ENCODE data around the gene SLC39A10.
"Not testable (repeated sequence)": the region's sequence is repeated elsewhere in the genome, so short reads cannot be mapped to it uniquely, and the experiment has no call there.

Gene SLC39A10

DNA sequence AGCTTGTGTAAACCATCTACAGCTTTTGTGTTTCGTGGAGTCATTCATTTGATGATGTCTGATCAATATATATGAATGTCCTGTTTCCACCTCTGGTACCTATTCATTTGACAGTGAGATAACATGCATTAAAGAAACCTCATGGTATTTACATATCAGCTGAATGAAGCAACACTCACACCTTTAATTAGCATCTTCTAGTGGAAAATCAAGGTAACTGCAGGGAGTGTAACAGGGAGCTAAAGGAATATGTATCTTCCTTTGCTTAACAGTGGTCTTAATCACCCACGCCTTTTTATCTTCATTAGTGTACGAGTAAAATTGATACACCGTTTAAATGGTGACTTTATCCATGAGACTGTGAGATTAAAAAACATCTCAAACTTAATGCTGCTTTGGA is 15.6 kb downstream of the SLC39A10 start:
- no peak for DNase-seq

DNA sequence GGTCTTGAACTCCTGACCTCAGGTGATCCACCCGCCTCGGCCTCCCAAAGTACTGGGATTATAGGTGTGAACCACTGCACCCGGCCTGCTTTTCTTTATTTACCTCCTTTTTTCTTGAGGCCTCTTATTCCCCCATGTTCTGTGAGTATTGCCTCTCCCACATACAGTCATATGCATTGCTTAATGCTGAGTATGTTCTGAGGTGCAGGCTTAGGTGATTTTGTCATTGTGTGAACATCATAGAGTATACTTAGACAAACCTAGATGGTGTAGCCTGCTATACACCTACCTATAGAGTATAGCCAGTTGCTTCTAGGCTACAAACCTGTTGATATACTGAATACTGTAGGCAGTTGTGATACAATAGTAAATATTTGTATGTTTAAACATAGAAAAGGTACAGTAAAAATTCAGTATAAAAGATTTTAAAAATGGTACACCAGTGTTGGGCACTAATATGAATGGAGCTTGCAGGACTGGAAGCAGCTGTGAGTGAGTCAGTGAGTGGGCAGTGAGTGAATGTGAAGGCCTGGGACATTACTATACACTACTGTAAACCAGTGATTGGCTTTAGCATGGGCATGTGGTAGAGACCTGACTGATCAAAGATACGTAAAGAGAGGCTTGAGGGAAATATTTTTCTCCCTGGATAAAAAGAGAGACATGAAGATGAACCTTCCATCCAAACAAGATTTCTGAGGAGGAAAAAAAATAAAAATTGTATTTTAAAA is 17.6 kb downstream of the SLC39A10 start:
- no peak for DNase-seq

DNA sequence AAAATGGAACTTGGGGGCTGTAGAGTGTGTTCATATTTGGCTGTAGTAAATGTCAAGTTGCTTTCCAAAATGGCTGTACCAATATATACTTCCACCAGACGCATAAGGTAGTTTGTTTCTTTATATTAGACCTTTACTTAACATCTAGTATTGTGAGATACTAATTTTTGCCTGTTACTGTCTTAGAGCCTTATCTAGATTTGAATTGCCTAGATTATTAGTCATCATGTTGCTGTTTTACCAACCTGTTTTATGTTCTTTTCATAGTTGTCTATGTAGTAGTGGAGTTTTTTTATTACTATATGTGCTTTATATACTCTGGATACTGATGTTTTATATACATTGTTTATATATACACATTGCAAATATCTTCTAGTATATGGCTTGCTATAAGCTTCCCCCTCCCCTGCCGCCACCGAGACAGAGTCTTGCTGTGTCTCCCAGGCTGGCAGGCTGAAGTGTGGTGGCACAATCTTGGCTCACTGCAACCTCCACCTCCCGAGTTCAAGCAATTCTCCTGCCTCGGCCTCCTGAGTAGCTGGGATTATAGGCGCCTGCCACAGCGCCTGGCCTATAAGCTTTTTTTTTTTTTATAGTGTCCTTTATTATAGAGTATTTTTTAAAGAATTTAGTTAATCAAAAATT is 18.9 kb downstream of the SLC39A10 start:
- no peak for DNase-seq

DNA sequence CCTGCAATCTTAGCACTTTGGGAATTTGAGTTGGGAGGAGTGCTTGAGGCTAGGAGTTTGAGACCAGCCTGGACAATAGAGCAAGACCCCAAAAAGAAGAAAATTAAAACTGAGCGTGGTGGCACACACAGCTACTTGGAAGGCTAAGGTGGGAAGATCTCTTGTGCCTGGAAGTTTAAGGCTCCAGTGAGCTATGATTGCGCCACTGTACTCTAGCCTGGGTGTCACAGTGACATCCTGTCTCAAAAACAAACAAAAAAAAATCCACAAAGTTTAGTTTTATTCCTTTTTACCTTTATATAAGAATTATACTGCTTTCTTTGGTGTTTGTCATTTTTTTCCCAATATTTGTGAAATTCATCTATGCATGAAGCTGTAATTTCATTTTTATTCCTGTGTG is 20.3 kb downstream of the SLC39A10 start:
- DNase-seq: no peak

DNA sequence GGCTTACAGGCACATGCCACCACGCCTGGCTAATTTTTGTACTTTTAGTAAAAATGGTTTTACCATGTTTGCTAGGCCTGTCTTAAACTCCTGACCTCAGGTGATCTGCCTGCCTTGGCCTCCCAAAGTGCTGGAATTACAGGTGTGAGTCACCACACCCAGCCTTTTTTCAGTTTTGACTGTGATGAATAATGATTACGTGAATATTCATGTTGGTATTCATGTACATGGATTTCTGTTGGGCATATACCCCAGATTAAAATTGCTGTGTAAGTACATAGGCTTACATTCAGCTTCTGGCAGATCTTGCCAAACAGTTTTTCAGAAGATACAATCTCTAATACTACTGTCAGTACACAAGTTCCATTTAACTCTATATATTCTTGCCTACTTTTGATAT is 20.9 kb downstream of the SLC39A10 start:
- DNase-seq: no peak

DNA sequence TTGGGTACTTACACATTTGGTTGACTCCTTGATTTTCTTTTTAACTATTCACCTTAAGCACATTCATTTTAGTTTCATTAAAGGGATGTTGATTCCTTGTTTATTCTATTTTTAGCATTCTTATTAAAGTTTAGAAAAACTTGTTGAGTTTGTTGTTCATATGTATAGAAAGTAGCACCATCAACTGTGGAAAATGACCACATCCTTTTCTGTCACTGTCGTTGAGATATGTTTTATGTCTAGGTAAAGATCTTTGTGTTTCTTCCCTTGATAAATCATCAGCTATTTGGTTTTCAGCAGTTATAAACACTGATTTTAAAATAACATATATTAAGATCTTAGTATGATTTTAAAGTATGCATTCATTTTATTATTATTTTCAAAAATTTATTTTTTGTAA is 25.1 kb downstream of the SLC39A10 start:
- no peak for DNase-seq

DNA sequence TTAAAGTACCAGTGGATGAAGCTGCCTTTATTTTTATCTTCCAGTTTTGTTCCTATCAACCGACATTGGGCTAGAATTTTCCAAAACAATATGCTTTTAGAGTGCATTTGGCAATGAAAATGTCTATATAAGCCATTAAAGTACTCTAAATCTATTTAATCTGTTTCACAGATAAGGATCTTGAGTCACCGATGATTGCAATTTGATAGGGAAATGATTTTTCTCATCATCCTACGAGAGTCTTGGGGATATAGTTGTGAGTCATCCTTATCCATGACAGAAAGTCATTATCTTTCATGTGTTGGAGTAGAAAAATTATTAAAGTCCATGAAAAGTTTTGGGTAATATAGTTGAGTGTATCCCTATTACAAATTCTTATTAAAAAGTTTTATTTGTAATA is 26.1 kb downstream of the SLC39A10 start:
- DNase-seq: no peak

DNA sequence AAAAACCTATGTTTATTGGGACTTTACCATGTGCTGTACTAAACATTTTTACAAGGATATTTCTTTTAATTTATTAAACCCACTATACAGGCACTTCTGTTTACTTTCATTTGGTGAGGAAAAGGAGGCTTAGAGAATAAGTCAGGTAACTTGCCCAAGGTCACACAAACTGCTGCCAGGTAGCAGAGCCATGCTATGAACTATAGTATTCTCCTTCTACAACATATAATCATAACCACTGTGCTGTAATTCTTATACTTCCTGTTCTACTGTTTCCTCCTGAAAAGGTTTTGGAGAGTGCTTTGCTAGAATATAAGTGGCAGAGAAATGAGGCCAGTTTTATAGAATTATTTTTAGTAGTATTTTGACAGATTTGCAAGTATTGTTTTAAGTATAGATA is 29.5 kb downstream of the SLC39A10 start:
- no peak for DNase-seq

DNA sequence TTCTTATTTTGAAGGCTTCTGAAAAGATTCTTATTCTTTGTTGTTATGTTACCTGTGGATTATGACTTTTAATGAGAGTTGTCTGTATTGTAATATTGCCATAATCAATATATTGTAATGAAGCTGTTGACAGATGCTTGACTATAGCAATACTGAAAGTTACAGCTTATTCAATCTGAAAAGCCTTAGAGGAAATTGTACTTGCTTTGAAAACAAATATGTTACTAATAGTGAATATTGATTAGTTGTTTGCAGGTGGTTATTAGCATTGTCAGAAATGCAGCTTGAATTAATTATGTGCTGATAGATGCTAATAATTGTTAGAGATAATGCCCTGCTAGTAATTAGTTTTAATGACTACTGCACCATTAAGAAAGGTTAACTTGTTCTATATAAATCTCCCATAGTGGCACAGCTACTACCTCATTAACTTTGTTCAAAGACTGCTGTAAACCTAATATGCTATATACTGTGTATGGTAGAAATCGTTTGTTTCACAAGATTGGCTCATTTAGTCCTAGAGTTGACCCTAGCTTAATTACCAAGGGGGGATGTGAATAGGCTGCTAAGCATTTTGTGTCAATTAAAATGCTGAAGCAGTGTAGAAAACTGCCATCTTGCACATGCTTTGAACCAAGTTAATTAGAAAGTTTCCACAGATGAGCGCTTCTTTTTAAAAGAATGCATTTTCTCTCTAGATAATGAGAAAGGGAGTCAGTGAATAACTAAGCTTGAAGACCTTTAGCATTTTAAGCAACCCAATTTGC is 30.5 kb downstream of the SLC39A10 start:
- DNase-seq: no peak

DNA sequence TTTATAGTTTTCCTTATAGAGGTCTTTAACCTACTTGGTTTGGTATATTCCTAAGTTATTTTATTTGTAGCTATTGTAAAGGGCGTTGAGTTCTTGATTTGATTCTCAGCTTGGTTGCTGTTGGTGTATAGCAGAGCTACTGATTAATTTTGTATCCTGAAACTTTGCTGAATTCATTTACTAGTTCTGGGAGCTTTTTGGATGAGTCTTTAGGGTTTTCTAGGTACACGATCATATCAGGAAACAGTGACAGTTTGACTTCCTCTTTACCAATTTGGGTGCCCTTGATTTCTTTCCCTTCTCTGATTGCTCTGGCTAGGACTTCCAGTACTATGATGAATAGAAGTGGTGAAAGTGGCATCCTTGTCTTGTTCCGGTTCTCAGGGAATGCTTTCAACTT is 35.5 kb downstream of the SLC39A10 start:
- DNase-seq: not testable (repeated sequence)

DNA sequence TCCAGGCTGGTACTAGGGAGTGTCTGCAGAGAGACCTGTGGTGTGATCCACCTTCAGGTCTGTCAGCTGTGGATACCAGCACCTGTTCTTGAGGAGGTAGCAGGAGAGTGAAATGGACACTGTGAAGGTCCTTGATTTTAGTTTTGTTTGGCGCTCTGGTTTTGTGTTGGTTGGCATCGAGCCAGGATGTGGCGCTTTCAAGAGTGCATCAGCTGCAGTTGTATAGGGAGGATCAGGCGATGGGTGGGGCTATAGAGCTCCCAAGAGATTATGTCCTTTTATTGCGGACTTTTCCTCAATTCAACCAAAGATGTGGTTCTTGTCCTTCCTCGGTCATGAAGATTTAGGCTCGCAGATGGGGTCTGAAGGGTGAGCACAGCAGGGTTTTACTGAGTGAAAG is 37.5 kb downstream of the SLC39A10 start:
- DNase-seq: no peak

DNA sequence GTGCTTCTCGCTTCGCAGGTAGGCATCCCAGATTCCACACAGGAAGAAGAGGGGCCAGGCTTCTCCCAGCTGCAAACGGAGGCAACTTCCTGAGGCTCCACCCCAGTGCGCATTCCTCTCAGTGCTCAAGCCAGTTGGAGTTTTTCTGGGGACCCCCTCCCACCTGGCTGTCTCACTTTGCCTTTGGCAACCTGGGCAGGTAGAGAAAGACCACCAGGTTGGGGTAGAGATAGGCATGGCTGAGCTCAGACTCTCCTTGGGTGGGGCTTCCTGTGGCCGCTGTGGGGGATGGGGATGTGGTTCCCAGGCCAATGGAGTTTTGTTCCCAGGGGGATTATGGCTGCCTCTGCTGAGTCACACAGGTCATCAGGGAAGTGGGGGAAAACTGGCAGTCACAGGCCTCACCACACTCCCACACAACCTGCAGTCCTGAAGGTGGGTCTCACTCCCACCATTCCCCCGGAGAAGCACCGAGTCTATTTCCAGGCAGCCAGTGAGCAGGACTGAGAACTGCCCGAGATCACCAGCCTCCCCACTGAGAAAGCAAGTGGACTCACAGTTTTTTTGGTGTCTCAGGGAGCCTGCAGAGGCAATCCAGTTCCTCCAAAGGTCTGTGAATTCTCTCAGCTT is 38.1 kb downstream of the SLC39A10 start:
- no peak for DNase-seq

DNA sequence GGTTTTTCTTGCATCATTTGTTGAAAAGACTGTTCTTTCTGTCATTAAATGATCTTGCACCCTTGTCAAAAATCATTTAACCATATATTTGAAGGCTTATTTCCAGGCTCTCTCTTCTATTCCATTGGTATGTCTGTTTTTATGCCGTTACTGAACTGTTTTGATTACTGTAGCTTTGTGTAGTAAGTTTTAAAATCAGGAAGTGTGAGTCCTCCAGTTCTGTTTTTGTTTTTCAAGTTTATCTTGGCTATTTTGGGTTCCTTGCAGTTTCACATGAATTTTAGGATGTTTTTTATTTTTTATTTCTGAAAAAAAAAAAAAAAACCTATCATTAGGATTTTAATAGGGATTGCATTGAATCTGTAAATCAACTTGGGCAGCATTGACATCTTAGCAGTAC is 39.0 kb downstream of the SLC39A10 start:
- no peak for DNase-seq

DNA sequence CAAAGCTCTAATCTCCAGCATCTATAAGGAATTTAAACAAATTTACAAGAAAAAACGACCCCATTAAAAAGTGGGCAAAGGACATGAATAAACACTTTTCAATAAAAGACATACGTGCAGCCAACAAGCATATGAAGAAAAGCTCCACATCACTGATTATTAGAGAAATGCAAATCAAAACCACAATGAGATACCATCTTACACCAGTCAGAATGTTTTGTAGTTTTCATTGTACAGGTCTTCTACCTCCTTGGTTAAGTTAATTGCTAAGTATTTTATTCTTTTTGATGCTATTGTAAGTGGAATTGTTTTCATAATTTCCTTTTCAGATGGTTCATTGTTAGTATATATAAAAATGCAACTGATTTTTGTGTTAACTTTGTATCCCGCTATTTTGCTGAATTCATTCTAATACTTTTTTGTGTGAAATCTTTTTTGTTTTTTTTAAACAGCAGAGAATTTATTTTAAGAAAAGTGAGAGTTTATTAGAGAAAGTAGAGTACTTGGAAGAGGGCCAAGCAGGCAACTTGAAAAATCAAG is 40.7 kb downstream of the SLC39A10 start:
- DNase-seq: no peak

DNA sequence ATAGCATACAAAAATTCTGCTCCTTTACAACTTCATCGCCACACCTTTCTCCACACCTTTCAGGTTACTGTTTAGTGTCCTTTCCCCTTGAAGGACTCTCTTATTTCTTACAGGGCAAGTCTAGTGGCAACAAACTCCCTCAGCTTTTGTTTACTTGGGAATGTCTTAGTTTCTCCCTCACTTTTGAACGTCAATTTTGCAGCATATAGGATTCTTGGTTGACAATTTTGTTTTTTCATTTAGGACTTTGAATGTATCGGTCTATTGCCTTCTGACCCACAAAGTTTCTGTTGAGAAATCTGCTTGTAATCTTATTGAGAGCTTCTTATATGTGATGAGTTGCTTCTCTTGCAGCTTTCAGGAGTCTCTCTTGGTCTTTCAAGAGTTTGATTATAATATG is 43.5 kb downstream of the SLC39A10 start:
- no peak for DNase-seq

DNA sequence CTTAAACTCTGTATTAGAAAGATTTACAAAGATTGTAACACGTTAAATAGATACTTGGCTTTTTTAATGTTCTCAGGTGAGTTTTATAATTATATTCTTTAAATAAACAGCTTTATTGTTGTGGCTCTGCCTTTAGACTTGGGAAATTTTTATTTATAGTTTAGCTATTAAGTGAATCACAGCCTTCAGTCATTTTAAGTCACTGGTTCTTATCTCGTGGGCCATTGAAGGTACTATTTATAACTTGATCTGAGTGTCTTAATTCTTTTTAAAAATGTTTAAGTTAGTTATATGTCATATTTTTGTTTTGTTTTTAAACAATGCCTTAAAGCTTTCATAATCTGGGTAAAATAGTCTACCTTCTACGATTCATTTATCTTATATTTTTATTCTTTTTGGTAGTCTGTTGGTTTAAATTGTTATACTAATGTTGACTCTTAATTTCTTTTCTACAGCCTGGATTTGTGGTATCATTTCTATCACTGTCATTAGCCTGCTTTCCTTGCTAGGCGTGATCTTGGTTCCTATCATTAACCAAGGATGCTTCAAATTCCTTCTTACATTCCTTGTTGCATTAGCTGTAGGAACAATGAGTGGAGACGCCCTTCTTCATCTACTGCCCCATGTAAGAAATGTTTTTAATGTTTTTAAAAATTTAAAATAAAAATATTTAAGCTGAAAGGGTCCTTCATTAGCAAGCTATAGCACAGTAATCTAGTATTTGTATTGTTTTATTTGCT is 49.3 kb downstream of the SLC39A10 start:
- no peak for DNase-seq

DNA sequence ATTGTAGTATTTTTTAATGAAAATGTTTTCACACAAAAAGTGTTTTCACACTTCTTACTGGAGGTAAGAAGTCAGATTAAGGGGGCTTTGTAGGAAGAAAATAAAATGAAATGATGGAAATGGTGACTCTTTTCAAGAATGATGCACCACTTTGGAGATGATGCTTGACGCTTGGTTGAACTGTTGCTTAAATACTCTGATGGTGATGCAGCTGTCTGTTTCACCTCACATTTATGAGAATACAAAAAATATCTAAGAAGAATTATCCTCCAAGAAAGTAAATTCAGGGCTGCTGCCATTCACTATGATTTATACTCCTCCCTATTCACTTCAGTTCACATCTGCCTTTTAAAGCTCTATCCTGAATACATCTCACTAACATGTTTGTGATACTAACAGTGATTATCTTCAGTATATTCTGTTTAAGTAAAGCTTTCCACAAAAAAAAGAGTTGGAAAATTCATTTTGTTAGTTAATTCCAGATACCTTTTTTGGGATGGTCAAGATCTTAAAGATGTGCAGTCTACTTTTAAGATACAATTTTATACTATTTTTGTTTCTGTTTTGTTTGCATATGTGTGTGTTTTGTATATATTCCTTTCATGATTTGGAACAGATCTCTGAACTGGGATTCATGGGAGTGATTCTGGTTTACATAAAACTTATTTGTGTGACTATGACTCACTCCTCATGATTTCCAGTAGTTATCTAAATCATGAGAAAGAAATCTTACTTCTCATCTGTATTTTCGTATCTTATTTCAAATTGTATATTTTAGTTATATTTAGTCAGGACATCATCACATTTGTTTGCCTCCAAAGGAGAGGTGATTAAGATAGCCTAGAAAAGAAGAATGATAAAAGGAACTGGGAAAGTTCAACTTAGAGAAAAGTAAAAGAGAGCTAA is 53.1 kb downstream of the SLC39A10 start:
- no peak for DNase-seq

DNA sequence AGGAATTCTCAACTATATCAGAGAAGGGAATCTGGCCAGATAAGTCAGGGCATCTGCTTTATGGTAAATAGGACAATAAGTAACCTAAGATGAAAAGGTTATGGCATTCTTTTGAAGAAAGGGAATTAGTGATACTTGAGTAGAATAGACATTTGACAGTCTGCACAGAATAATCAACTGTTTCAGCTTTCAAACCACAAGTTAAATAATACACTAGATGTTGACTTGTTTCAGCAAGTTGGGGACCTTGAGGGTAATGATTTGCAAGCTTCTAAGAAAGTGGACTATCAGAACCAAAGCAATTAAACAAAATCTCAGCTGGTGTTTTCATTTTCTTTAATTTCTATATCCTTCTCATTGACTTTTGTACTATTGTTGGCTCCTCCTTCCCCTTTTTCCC is 54.5 kb downstream of the SLC39A10 start:
- no peak for DNase-seq

DNA sequence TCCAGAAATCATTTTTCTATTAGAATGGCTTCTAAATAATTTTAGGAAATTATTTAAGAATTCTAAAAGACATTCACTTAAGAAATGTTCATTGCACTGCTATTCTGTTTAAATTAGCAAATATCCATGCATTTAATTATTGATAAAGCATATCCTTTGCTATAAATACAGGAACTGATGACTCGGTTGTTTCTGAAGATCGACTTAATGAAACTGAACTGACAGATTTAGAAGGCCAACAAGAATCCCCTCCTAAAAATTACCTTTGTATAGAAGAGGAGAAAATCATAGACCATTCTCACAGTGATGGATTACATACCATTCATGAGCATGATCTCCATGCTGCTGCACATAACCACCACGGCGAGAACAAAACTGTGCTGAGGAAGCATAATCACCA is 59.4 kb downstream of the SLC39A10 start:
- no peak for DNase-seq

DNA sequence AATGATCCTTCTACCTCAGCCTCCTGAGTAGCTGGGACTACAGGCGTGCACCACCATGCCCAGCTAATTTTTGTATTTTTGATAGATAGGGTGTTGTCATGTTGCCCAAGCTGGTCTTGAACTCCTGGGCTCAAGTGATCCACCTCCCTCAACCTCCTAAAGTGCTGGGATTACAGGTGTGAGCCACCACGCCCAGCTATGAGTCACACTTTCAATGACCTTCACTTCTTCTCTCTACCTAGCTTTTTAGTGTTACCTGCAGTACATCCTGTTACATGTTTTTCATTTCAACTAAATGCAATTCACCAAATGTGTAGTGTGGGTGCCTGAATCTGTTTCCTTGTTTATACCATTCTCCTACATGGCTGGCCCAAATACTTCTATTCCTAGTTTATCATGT is 64.0 kb downstream of the SLC39A10 start:
- DNase-seq: no peak
